ENCODE measurements around the gene TMCC2. TPM values are rescaled to one million over a fixed set of nuclear protein-coding genes. Genes with fewer than 3 reads are reported as not detected.
A peak's percentile ranks its signal among the peaks of the same experiment; 100 is the strongest.

TMCC2 gene
- total and polyA plus RNA-seq, 2 of the 4 experiments (the other 2 are of a cell fraction) = 2.0 to 4.2 TPM

- no peaks in the 10 kb centered on the region for H3K36me3 ChIP-seq (ENCODE audit: control insufficient read depth, insufficient read depth, low read length)
- H3K4me2 ChIP-seq (ENCODE audit: low read depth, low read length) = no peak overlapping the region
- H2BK120ac ChIP-seq (ENCODE audit: low read depth, low read length) = no peak overlapping the region
- H3K9ac ChIP-seq (ENCODE audit: low read depth, low read length) = no peak overlapping the region
- H2BK15ac ChIP-seq (ENCODE audit: low read depth, low read length) = no peak overlapping the region
- H3K4me3 ChIP-seq (ENCODE audit: insufficient read depth, low read depth, low read length) = no peak overlapping the region
- H4K8ac ChIP-seq (ENCODE audit: low read depth in 2 of 2, low read length in 2 of 2) = peak overlapping the region in 1 of 2 experiments; percentile 60; a peak in 1 of 4 replicates
- H4K5ac ChIP-seq (ENCODE audit: low read depth, low read length) = no peak overlapping the region
- H3K14ac ChIP-seq (replicated peaks; ENCODE audit: low read depth, low read length) = no peak overlapping the region
- peak overlapping the region; percentile 80 for H2AK9ac ChIP-seq (replicated peaks; ENCODE audit: low read depth, low read length, poor library complexity)
- intact Hi-C loops (cut with micrococcal nuclease) = loop anchor here (1.0 to 2.0 kb wide), 7 partner anchors 27 to 449 kb away; partner anchors contain the start of gene RBBP5
- BruUV-seq (replicated peaks) = no TSS peak
- peak overlapping the region; percentile 19; the same call in 1 of the 2 replicates for H3K4ac ChIP-seq (ENCODE audit: low read depth, low read length)
- no peak overlapping the region for H3K23ac ChIP-seq (ENCODE audit: low read depth, low read length)
- ChIA-PET POLR2A (ENCODE audit: unreplicated experiment) (interaction anchor here (0.5 kb wide), 1 partner anchor 86 kb away, joined by 7 read pairs; no protein-coding TSS in a partner anchor), CTCF (interaction anchor here (0.5 to 2.8 kb wide), 26 partner anchors 9 to 649 kb away, joined by 3 to 29 read pairs (median 4); no protein-coding TSS in a partner anchor)
- no peaks in the 10 kb centered on the region for H4K20me1 ChIP-seq (ENCODE audit: insufficient read depth, low read length)
- H3K9me3 ChIP-seq (ENCODE audit: control insufficient read depth, insufficient read depth, low read length) = no peaks in the 10 kb centered on the region
- H3K79me1 ChIP-seq (ENCODE audit: low read depth in 1 of 2, low read length in 2 of 2) = peaks cover 0 to 5% of the 10 kb centered on the region in 2 experiments; a peak in 1 of 4 replicates
- peaks cover 10% of the 10 kb centered on the region for H3K4me1 ChIP-seq (ENCODE audit: control insufficient read depth, insufficient read depth, low read length)
- 37% methylated on average over 6 of the region's 8 CpGs; no CpG with 5 or more reads in 1 of the 2 experiments for WGBS, 2 experiments (ENCODE audit: extremely low coverage in 2 of 2, insufficient read length in 1 of 2)
- in situ Hi-C loops (cut with MboI; ENCODE audit: low sequenced_read_pairs) = loop anchor here (5.0 to 25.0 kb wide), 2 partner anchors 279 to 444 kb away; no protein-coding TSS in a partner anchor
- H3K27me3 ChIP-seq (ENCODE audit: control insufficient read depth, insufficient read depth, low read length) = no peaks in the 10 kb centered on the region
- peak overlapping the region; percentile 60 for H2AFZ ChIP-seq (replicated peaks; ENCODE audit: low read length, poor library complexity)
- no peak overlapping the region for H3K56ac ChIP-seq (ENCODE audit: extremely low read depth, insufficient read depth, low read length)
- no peak overlapping the region for H4K91ac ChIP-seq (ENCODE audit: insufficient read depth, low read depth, low read length)
- dilution Hi-C loops (cut with HindIII; ENCODE audit: low sequenced_read_pairs, unreplicated experiment) = no loop called here
- H2BK20ac ChIP-seq (ENCODE audit: low read depth, low read length) = 0 out of 2 replicates have a peak overlapping the region, but pooled peaks have one; percentile 40
- no peak overlapping the region for H3K27ac ChIP-seq (ENCODE audit: insufficient read depth, low read length)
- H3K18ac ChIP-seq (ENCODE audit: low read depth, low read length) = no peak overlapping the region
- no peak overlapping the region for H2BK5ac ChIP-seq (ENCODE audit: low read depth, low read length, poor library complexity, severe bottlenecking)
- DNase-seq (peak; percentile 80), ATAC-seq (ENCODE audit: low read depth) (peak; percentile 98)
- peaks cover 12% of the 10 kb centered on the region for H3K9me1 ChIP-seq (ENCODE audit: insufficient read depth, low read length)
- peak overlapping the region; percentile 69 for H2AK5ac ChIP-seq (ENCODE audit: low read depth, low read length)
- no peak for TF ChIP-seq POLR2A (IDR thresholded peaks at IDR 0.05; ENCODE audit: low read depth, low read length)
- TF ChIP-seq CTCF (conservative IDR thresholded peaks at IDR 0.05; ENCODE audit: low read depth, low read length) = peak; percentile 98
- no peak for TF ChIP-seq FOS (IDR thresholded peaks at IDR 0.05; ENCODE audit: low read depth, low read length)
- TF ChIP-seq SMC3 (IDR thresholded peaks at IDR 0.05; ENCODE audit: low read depth, low read length) = peak; percentile 98
- TF ChIP-seq BHLHE40 (IDR thresholded peaks at IDR 0.05; ENCODE audit: low read depth, low read length) = 0 out of 2 replicates have a peak, but pooled peaks have one; percentile 11
- no peak for TF ChIP-seq USF2 (IDR thresholded peaks at IDR 0.05; ENCODE audit: low read depth, low read length)
- TF ChIP-seq MAFK (IDR thresholded peaks at IDR 0.05; ENCODE audit: low read depth, low read length) = no peak
- TF ChIP-seq RFX5 (IDR thresholded peaks at IDR 0.05; ENCODE audit: low read depth, low read length) = no peak
- TF ChIP-seq MXI1 (IDR thresholded peaks at IDR 0.05; ENCODE audit: borderline replicate concordance, low read depth, low read length) = no peak
- TF ChIP-seq ELK1 (IDR thresholded peaks at IDR 0.05; ENCODE audit: borderline replicate concordance, low read depth, low read length) = no peak
- TF ChIP-seq CHD1 (IDR thresholded peaks at IDR 0.05; ENCODE audit: low read depth, low read length) = peak; percentile 73; the same call in 1 of the 2 replicates
- TF ChIP-seq CEBPB (IDR thresholded peaks at IDR 0.05; ENCODE audit: low read depth, low read length) = no peak
- TF ChIP-seq RAD21 (IDR thresholded peaks at IDR 0.05; ENCODE audit: low read length) = peak; percentile 99
These were observed 28.4 kb downstream of the TMCC2 start for GRCh38 chr1:205255941-205256780.
